Common myeloid progenitor, CD34-positive (primary cell): ENCODE measurements around the gene CRADD.

Experiments
- CTCF ChIA-PET: fragments of 350-600 bp; sonication (Branson Sonifier 250); formaldehyde crosslinking; loops from one replicate; lab custom pipeline; 2021; ENCODE audit warnings: antibody characterized with exemption; lab: Charles Lee
- POLR2A ChIA-PET: fragments of 350-600 bp; sonication (Branson Sonifier 250); formaldehyde crosslinking; loops from one replicate; lab custom pipeline; 2021; ENCODE audit warnings: antibody characterized with exemption; lab: Charles Lee
- DNase-seq, 3 donors: peaks; one replicate each; pipeline versions ENCODE4 v3.0.0 to v3.0.0-alpha.2; 2013
- H3K27ac ChIP-seq, 2 experiments: 1 replicate in 1 of 2; 2 replicates in 1 of 2; pipeline ENCODE4 v1.7.0; 2013; ENCODE audit warnings: inconsistent platforms in 2 of 2, low read length in 2 of 2, mild to moderate bottlenecking in 2 of 2, low read depth in 1 of 2, moderate library complexity in 1 of 2; ENCODE audit not compliant: severe bottlenecking in 2 of 2, insufficient read depth in 1 of 2, poor library complexity in 1 of 2
- H3K27me3 ChIP-seq, 5 experiments: replicated peaks in 2 of 5; 1 replicate in 3 of 5; 2 replicates in 2 of 5; pipeline versions ENCODE4 v1.6.1 to v1.7.0; 2013; ENCODE audit warnings: low read length in 4 of 5, mild to moderate bottlenecking in 2 of 5, moderate library complexity in 2 of 5, inconsistent platforms in 1 of 5; ENCODE audit not compliant: insufficient read depth in 5 of 5, control insufficient read depth in 4 of 5
- H3K36me3 ChIP-seq, 4 experiments: 1 replicate in 2 of 4; 2 replicates in 2 of 4; pipeline versions ENCODE4 v1.6.1 to v1.7.0; 2013; ENCODE audit warnings: low read length in 3 of 4, control low read depth in 1 of 4, mild to moderate bottlenecking in 1 of 4; ENCODE audit not compliant: control insufficient read depth in 4 of 4, insufficient read depth in 4 of 4
- H3K4me1 ChIP-seq, 4 experiments: 1 replicate in 3 of 4; 2 replicates in 1 of 4; pipeline versions ENCODE4 v1.6.1 to v1.7.1; 2013; ENCODE audit warnings: low read length in 3 of 4, mild to moderate bottlenecking in 3 of 4, control low read depth in 1 of 4, inconsistent platforms in 1 of 4, moderate library complexity in 1 of 4; ENCODE audit not compliant: control insufficient read depth in 4 of 4, insufficient read depth in 4 of 4; ENCODE audit errors: control extremely low read depth in 1 of 4
- H3K4me3 ChIP-seq, 7 experiments: 1 replicate in 4 of 7; 2 replicates in 3 of 7; pipeline versions ENCODE4 v1.5.1 to v1.7.0; 2013; ENCODE audit warnings: mild to moderate bottlenecking in 7 of 7, low read length in 6 of 7, moderate library complexity in 6 of 7, inconsistent platforms in 2 of 7, low read depth in 2 of 7, control low read depth in 1 of 7; ENCODE audit not compliant: insufficient read depth in 4 of 7, control insufficient read depth in 1 of 7; ENCODE audit errors: extremely low read depth in 1 of 7
- H3K9me3 ChIP-seq, 5 experiments: 1 replicate in 4 of 5; 2 replicates in 1 of 5; pipeline versions ENCODE4 v1.6.1 to v1.7.1; 2013; ENCODE audit warnings: low read length in 4 of 5, mild to moderate bottlenecking in 2 of 5, inconsistent platforms in 1 of 5, low read depth in 1 of 5, moderate library complexity in 1 of 5; ENCODE audit not compliant: control insufficient read depth in 4 of 5, insufficient read depth in 2 of 5; ENCODE audit errors: control extremely low read depth in 1 of 5
- whole genome bisulfite sequencing: methylation state at CpG from one replicate; pipeline ENCODE4 v1.1.5; 2013; ENCODE audit not compliant: insufficient coverage; 5-methylcytosine and 5-hydroxymethylcytosine counted together

CRADD gene

GRCh38 chr12:93813972-93814821, 137.0 kb downstream of the CRADD start:
- H3K4me1 ChIP-seq = peaks cover 0 to 25% (median 14%) of the 10 kb centered on the region in 4 experiments
- no peaks in the 10 kb centered on the region for H3K36me3 ChIP-seq
- H3K27me3 ChIP-seq = no peaks in the 10 kb centered on the region
- H3K27ac ChIP-seq = no peak overlapping the region
- POLR2A ChIA-PET = interaction anchor here (0.6 kb wide), 1 partner anchor 332 kb away, joined by 3 read pairs; no protein-coding TSS in a partner anchor
- 97% methylated on average over 10 of the region's 14 CpGs for WGBS
- no peak for DNase-seq
- H3K4me3 ChIP-seq = no peak overlapping the region
- CTCF ChIA-PET = interaction anchor here (0.8 to 1.7 kb wide), 3 partner anchors 7 to 160 kb away, joined by 3 read pairs; no protein-coding TSS in a partner anchor
- H3K9me3 ChIP-seq = no peaks in the 10 kb centered on the region

- no peaks in the 10 kb centered on the region for H3K9me3 ChIP-seq
- WGBS = 51% methylated on average over 8 of the region's 9 CpGs
- no peaks in the 10 kb centered on the region for H3K27me3 ChIP-seq
- no peak overlapping the region for H3K27ac ChIP-seq
- CTCF ChIA-PET = interaction anchor here (1.1 to 1.2 kb wide), 2 partner anchors 10 to 12 kb away, joined by 3 read pairs; no protein-coding TSS in a partner anchor
- peak in 1 of 3 donors; percentile 15 for DNase-seq
- H3K4me1 ChIP-seq = peaks cover 0 to 16% (median 13%) of the 10 kb centered on the region in 4 experiments
- no peak overlapping the region for H3K4me3 ChIP-seq
- POLR2A ChIA-PET = no interaction called here
- no peaks in the 10 kb centered on the region for H3K36me3 ChIP-seq
These were observed 141.4 kb downstream of the CRADD start for GRCh38 chr12:93818488-93819049.

GRCh38 chr12:93819050-93819491, 141.9 kb downstream of the CRADD start:
- ChIA-PET CTCF (interaction anchor here (1.1 to 1.2 kb wide), 2 partner anchors 9 to 12 kb away, joined by 3 read pairs; no protein-coding TSS in a partner anchor), POLR2A (no interaction called here)
- DNase-seq = peak in 1 of 3 donors; percentile 37
- Histone ChIP-seq H3K27ac (no peak overlapping the region), H3K27me3 (no peaks in the 10 kb centered on the region), H3K4me3 (no peak overlapping the region), H3K4me1 (peaks cover 0 to 21% (median 15%) of the 10 kb centered on the region in 4 experiments), H3K36me3 (no peaks in the 10 kb centered on the region), H3K9me3 (no peaks in the 10 kb centered on the region)
- WGBS = 88% methylated on average over 4 of the region's 4 CpGs

GRCh38 chr12:93823616-93824391, 146.6 kb downstream of the CRADD start:
- 58% methylated on average over 5 of the region's 8 CpGs for WGBS
- peak overlapping the region in 1 of 2 experiments; percentile 52 for H3K27ac ChIP-seq
- no peaks in the 10 kb centered on the region for H3K9me3 ChIP-seq
- peak in 1 of 3 donors; percentile 52 for DNase-seq
- H3K4me3 ChIP-seq = peak overlapping the region in 2 of 7 experiments; percentile 19 to 51
- CTCF ChIA-PET = interaction anchor here (0.6 to 1.7 kb wide), 6 partner anchors 10 to 82 kb away, joined by 3 read pairs; no protein-coding TSS in a partner anchor
- H3K36me3 ChIP-seq = no peaks in the 10 kb centered on the region
- POLR2A ChIA-PET = no interaction called here
- no peaks in the 10 kb centered on the region for H3K27me3 ChIP-seq
- peaks cover 0 to 12% (median 7%) of the 10 kb centered on the region in 4 experiments for H3K4me1 ChIP-seq

GRCh38 chr12:93824514-93825500, 147.6 kb downstream of the CRADD start:
- POLR2A ChIA-PET = no interaction called here
- DNase-seq = no peak
- Histone ChIP-seq H3K9me3 (no peaks in the 10 kb centered on the region), H3K4me3 (no peak overlapping the region), H3K4me1 (peaks cover 0 to 9% (median 5%) of the 10 kb centered on the region in 4 experiments), H3K27me3 (no peaks in the 10 kb centered on the region), H3K36me3 (no peaks in the 10 kb centered on the region), H3K27ac (no peak overlapping the region)
- CTCF ChIA-PET = interaction anchor here (1.5 to 1.7 kb wide), 2 partner anchors 15 to 21 kb away, joined by 3 read pairs; no protein-coding TSS in a partner anchor
- 96% methylated on average over 6 of the region's 11 CpGs for WGBS

- DNase-seq = no peak
- CTCF ChIA-PET = interaction anchor here (1.7 kb wide), 1 partner anchor 22 kb away, joined by 3 read pairs; no protein-coding TSS in a partner anchor
- Histone ChIP-seq H3K36me3 (no peaks in the 10 kb centered on the region), H3K27me3 (no peaks in the 10 kb centered on the region), H3K4me1 (peaks cover 0 to 9% (median 5%) of the 10 kb centered on the region in 4 experiments), H3K4me3 (no peak overlapping the region), H3K27ac (no peak overlapping the region), H3K9me3 (no peaks in the 10 kb centered on the region)
- 93% methylated on average over 1 of the region's 3 CpGs for WGBS
- POLR2A ChIA-PET = no interaction called here
These were observed 148.3 kb downstream of the CRADD start for GRCh38 chr12:93825501-93825888.
